ENCODE results near the gene FKBP3. TPM values are rescaled to one million over a fixed set of nuclear protein-coding genes. Genes with fewer than 3 reads are reported as not detected.
"Not testable (repeated sequence)": the region's sequence is repeated elsewhere in the genome, so short reads cannot be mapped to it uniquely, and the experiment has no call there.

Gene FKBP3
- total RNA-seq, 5 donors from 2014 or later (not counting 1 experiment from before 2014, with no cell fraction given): 33.8 to 49.3 (median 45.2) TPM

- H3K27me3 Mint-ChIP-seq; H3K4me3 ChIP-seq (ENCODE audit: control insufficient read depth in 1 of 2, extremely low read depth in 1 of 2, low read length in 1 of 2); H3K4me3 Mint-ChIP-seq; CTCF ChIA-PET; H3K36me3 Mint-ChIP-seq; ATAC-seq (replicated peaks in 1 of 4); H3K36me3 ChIP-seq (ENCODE audit: control insufficient read depth in 2 of 2, extremely low read depth in 1 of 2, insufficient read depth in 1 of 2, low read length in 1 of 2); H3K9me3 Mint-ChIP-seq; H3K9me3 ChIP-seq; H3K27me3 ChIP-seq (replicated peaks in 1 of 2; ENCODE audit: control insufficient read depth in 2 of 2, extremely low read depth in 1 of 2, insufficient read depth in 2 of 2, low read length in 1 of 2); H3K27ac Mint-ChIP-seq; POLR2A ChIA-PET; DNase-seq; H3K27ac ChIP-seq (ENCODE audit: low read length): not testable (repeated sequence)
- H3K4me1 Mint-ChIP-seq: peaks cover 14 to 30% (median 19%) of the 10 kb centered on the region in 3 donors
- WGBS (ENCODE audit: insufficient coverage): 96% methylated on average over 31 of the region's 40 CpGs
- H3K4me1 ChIP-seq (ENCODE audit: control insufficient read depth in 1 of 2, extremely low read depth in 1 of 2, insufficient read depth in 2 of 2, low read length in 2 of 2): peaks cover 14 to 17% of the 10 kb centered on the region in 2 experiments
These were observed 53.8 kb downstream of the FKBP3 start for GRCh38 chr14:45080416-45080968.

- no CpG with 5 or more reads among the region's 1 CpG for WGBS (ENCODE audit: insufficient coverage)
- Histone ChIP-seq H3K4me3 (ENCODE audit: control insufficient read depth in 1 of 2, extremely low read depth in 1 of 2, low read length in 1 of 2) (no peak overlapping the region), H3K4me1 (ENCODE audit: control insufficient read depth in 1 of 2, extremely low read depth in 1 of 2, insufficient read depth in 2 of 2, low read length in 2 of 2) (peaks cover under 1 to 2% of the 10 kb centered on the region in 2 experiments), H3K27me3 (replicated peaks in 1 of 2; ENCODE audit: control insufficient read depth in 2 of 2, extremely low read depth in 1 of 2, insufficient read depth in 2 of 2, low read length in 1 of 2) (no peaks in the 10 kb centered on the region), H3K27ac (ENCODE audit: low read length) (no peak overlapping the region), H3K36me3 (ENCODE audit: control insufficient read depth in 2 of 2, extremely low read depth in 1 of 2, insufficient read depth in 1 of 2, low read length in 1 of 2) (no peaks in the 10 kb centered on the region), H3K9me3 (no peaks in the 10 kb centered on the region)
- no peaks in the 10 kb centered on the region for H3K36me3 Mint-ChIP-seq
- H3K27me3 Mint-ChIP-seq: no peaks in the 10 kb centered on the region
- CTCF ChIA-PET: interaction anchor here in 1 of 2 donors (0.5 to 0.6 kb wide), 2 partner anchors 19 to 67 kb away, joined by 3 read pairs; no protein-coding TSS in a partner anchor
- H3K9me3 Mint-ChIP-seq: no peaks in the 10 kb centered on the region
- DNase-seq (no peak), ATAC-seq (replicated peaks in 1 of 4) (no peak)
- H3K4me1 Mint-ChIP-seq: peaks cover 5 to 10% (median 5%) of the 10 kb centered on the region in 3 donors
- POLR2A ChIA-PET: interaction anchor here in 1 of 2 donors (0.6 kb wide), 1 partner anchor 12 kb away, joined by 4 read pairs; no protein-coding TSS in a partner anchor
- H3K4me3 Mint-ChIP-seq: no peak overlapping the region
- H3K27ac Mint-ChIP-seq: no peak overlapping the region
These were observed 56.0 kb downstream of the FKBP3 start for GRCh38 chr14:45078323-45078722.

- Mint-ChIP-seq H3K4me1 (no peaks in the 10 kb centered on the region), H3K27me3 (no peaks in the 10 kb centered on the region), H3K9me3 (no peaks in the 10 kb centered on the region), H3K27ac (no peak overlapping the region), H3K4me3 (no peak overlapping the region), H3K36me3 (peaks cover 3% of the 10 kb centered on the region)
- no peak for ATAC-seq (replicated peaks in 1 of 4)
- Histone ChIP-seq H3K9me3 (no peaks in the 10 kb centered on the region), H3K36me3 (ENCODE audit: control insufficient read depth in 2 of 2, extremely low read depth in 1 of 2, insufficient read depth in 1 of 2, low read length in 1 of 2) (peaks cover 0 to 3% of the 10 kb centered on the region in 2 donors), H3K4me1 (ENCODE audit: control insufficient read depth in 1 of 2, extremely low read depth in 1 of 2, insufficient read depth in 2 of 2, low read length in 2 of 2) (no peaks in the 10 kb centered on the region), H3K4me3 (ENCODE audit: control insufficient read depth in 1 of 2, extremely low read depth in 1 of 2, low read length in 1 of 2) (no peak overlapping the region), H3K27ac (ENCODE audit: low read length) (no peak overlapping the region), H3K27me3 (replicated peaks in 1 of 2; ENCODE audit: control insufficient read depth in 2 of 2, extremely low read depth in 1 of 2, insufficient read depth in 2 of 2, low read length in 1 of 2) (no peaks in the 10 kb centered on the region)
- no CpG with 5 or more reads among the region's 5 CpGs for WGBS (ENCODE audit: insufficient coverage)
- ChIA-PET CTCF (no interaction called here), POLR2A (no interaction called here)
- DNase-seq: no peak
These were observed 60.9 kb downstream of the FKBP3 start for GRCh38 chr14:45073231-45073879.

GRCh38 chr14:45072126-45072525 lies 62.2 kb downstream of the FKBP3 start:
- Mint-ChIP-seq H3K27me3 (no peaks in the 10 kb centered on the region), H3K27ac (no peak overlapping the region), H3K36me3 (peaks cover 7% of the 10 kb centered on the region), H3K9me3 (no peaks in the 10 kb centered on the region), H3K4me3 (no peak overlapping the region), H3K4me1 (no peaks in the 10 kb centered on the region)
- H3K36me3 ChIP-seq (ENCODE audit: control insufficient read depth in 2 of 2, extremely low read depth in 1 of 2, insufficient read depth in 1 of 2, low read length in 1 of 2): peaks cover 0 to 3% of the 10 kb centered on the region in 2 donors
- no peak overlapping the region for H3K4me3 ChIP-seq (ENCODE audit: control insufficient read depth in 1 of 2, extremely low read depth in 1 of 2, low read length in 1 of 2)
- H3K27ac ChIP-seq (ENCODE audit: low read length): no peak overlapping the region
- no peaks in the 10 kb centered on the region for H3K9me3 ChIP-seq
- no peaks in the 10 kb centered on the region for H3K4me1 ChIP-seq (ENCODE audit: control insufficient read depth in 1 of 2, extremely low read depth in 1 of 2, insufficient read depth in 2 of 2, low read length in 2 of 2)
- no peaks in the 10 kb centered on the region for H3K27me3 ChIP-seq (replicated peaks in 1 of 2; ENCODE audit: control insufficient read depth in 2 of 2, extremely low read depth in 1 of 2, insufficient read depth in 2 of 2, low read length in 1 of 2)
- ATAC-seq (replicated peaks in 1 of 4): no peak
- POLR2A ChIA-PET: no interaction called here
- 100% methylated on average over 6 of the region's 6 CpGs for WGBS (ENCODE audit: insufficient coverage)
- no peak for DNase-seq
- CTCF ChIA-PET: no interaction called here

DNA sequence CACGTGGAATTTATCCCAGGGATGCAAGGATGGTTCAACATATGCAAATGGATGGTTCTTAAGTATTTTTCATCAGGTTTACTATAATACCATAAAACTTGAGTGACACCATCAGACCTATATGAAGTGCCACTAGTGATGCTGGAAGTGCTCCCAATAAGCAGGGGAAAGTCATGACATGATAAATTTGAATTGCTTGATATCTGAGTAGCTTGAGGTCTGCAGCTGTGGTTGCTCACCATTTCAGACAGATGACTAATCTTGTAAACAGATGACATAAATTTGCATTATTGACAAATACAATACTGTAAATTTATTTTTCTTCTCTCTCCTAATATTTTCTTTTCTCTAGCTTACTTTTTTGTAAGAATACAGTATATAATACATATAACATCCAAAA lies 64.1 kb downstream of the FKBP3 start:
- Histone ChIP-seq H3K4me1 (ENCODE audit: control insufficient read depth in 1 of 2, extremely low read depth in 1 of 2, insufficient read depth in 2 of 2, low read length in 2 of 2) (no peaks in the 10 kb centered on the region), H3K36me3 (ENCODE audit: control insufficient read depth in 2 of 2, extremely low read depth in 1 of 2, insufficient read depth in 1 of 2, low read length in 1 of 2) (peaks cover 0 to 3% of the 10 kb centered on the region in 2 donors), H3K4me3 (ENCODE audit: control insufficient read depth in 1 of 2, extremely low read depth in 1 of 2, low read length in 1 of 2) (no peak overlapping the region), H3K9me3 (no peaks in the 10 kb centered on the region), H3K27ac (ENCODE audit: low read length) (no peak overlapping the region), H3K27me3 (replicated peaks in 1 of 2; ENCODE audit: control insufficient read depth in 2 of 2, extremely low read depth in 1 of 2, insufficient read depth in 2 of 2, low read length in 1 of 2) (no peaks in the 10 kb centered on the region)
- no CpG with 5 or more reads among the region's 1 CpG for WGBS (ENCODE audit: insufficient coverage)
- no peak overlapping the region for H3K4me3 Mint-ChIP-seq
- ATAC-seq (replicated peaks in 1 of 4) (no peak), DNase-seq (no peak)
- no peaks in the 10 kb centered on the region for H3K27me3 Mint-ChIP-seq
- H3K27ac Mint-ChIP-seq: no peak overlapping the region
- ChIA-PET CTCF (no interaction called here), POLR2A (no interaction called here)
- no peaks in the 10 kb centered on the region for H3K9me3 Mint-ChIP-seq
- H3K4me1 Mint-ChIP-seq: no peaks in the 10 kb centered on the region
- peaks cover 7% of the 10 kb centered on the region for H3K36me3 Mint-ChIP-seq

GRCh38 chr14:45068396-45068795 lies 65.9 kb downstream of the FKBP3 start:
- Histone ChIP-seq H3K27ac (ENCODE audit: low read length) (no peak overlapping the region), H3K36me3 (ENCODE audit: control insufficient read depth in 2 of 2, extremely low read depth in 1 of 2, insufficient read depth in 1 of 2, low read length in 1 of 2) (peaks cover 0 to 3% of the 10 kb centered on the region in 2 donors), H3K27me3 (replicated peaks in 1 of 2; ENCODE audit: control insufficient read depth in 2 of 2, extremely low read depth in 1 of 2, insufficient read depth in 2 of 2, low read length in 1 of 2) (no peaks in the 10 kb centered on the region), H3K9me3 (no peaks in the 10 kb centered on the region), H3K4me3 (ENCODE audit: control insufficient read depth in 1 of 2, extremely low read depth in 1 of 2, low read length in 1 of 2) (no peak overlapping the region), H3K4me1 (ENCODE audit: control insufficient read depth in 1 of 2, extremely low read depth in 1 of 2, insufficient read depth in 2 of 2, low read length in 2 of 2) (no peaks in the 10 kb centered on the region)
- POLR2A ChIA-PET: no interaction called here
- H3K4me1 Mint-ChIP-seq: no peaks in the 10 kb centered on the region
- no peak overlapping the region for H3K4me3 Mint-ChIP-seq
- H3K27ac Mint-ChIP-seq: no peak overlapping the region
- CTCF ChIA-PET: no interaction called here
- DNase-seq (no peak), ATAC-seq (replicated peaks in 1 of 4) (no peak)
- H3K27me3 Mint-ChIP-seq: no peaks in the 10 kb centered on the region
- no CpG with 5 or more reads among the region's 3 CpGs for WGBS (ENCODE audit: insufficient coverage)
- H3K36me3 Mint-ChIP-seq: peaks cover 15% of the 10 kb centered on the region
- no peaks in the 10 kb centered on the region for H3K9me3 Mint-ChIP-seq
